GM21447 (cell line): Measurements from ENCODE around the gene MRFAP1L1.

Source experiments
- ATAC-seq: cut with Tn5 transposase; IDR thresholded peaks from one replicate; pipeline ENCODE4 v1.9.1; 2021; ENCODE audit not compliant: unreplicated experiment

Gene MRFAP1L1

GRCh38 chr4:6716958-6717655 lies 7.4 kb upstream of the MRFAP1L1 start:
- ATAC-seq = no peak

GRCh38 chr4:6716018-6716911 lies 6.6 kb upstream of the MRFAP1L1 start, which contains the start of gene BLOC1S4:
TSS of gene BLOC1S4 (plus strand) at chr4:6716174. CDS start at chr4:6716210, 36 bp downstream.
- ATAC-seq = peak; percentile 78

GRCh38 chr4:6715704-6716017 lies 6.0 kb upstream of the MRFAP1L1 start:
- no peak for ATAC-seq

- ATAC-seq = no peak
Observed at GRCh38 chr4:6714954-6715353, 5.3 kb upstream of the MRFAP1L1 start.

- no peak for ATAC-seq
Observed at GRCh38 chr4:6710996-6711395, 1.3 kb upstream of the MRFAP1L1 start.

- ATAC-seq = peak; percentile 11
Observed at GRCh38 chr4:6710282-6710681, 617 bp upstream of the MRFAP1L1 start.

GRCh38 chr4:6706173-6706572 lies 3.5 kb downstream of the MRFAP1L1 start:
- ATAC-seq = no peak

- no peak for ATAC-seq
Observed at GRCh38 chr4:6705646-6706045, 4.0 kb downstream of the MRFAP1L1 start.

GRCh38 chr4:6703786-6704185 lies 5.9 kb downstream of the MRFAP1L1 start:
- no peak for ATAC-seq

GRCh38 chr4:6702761-6703160 lies 6.9 kb downstream of the MRFAP1L1 start:
- ATAC-seq = no peak

GRCh38 chr4:6701371-6701770 lies 8.3 kb downstream of the MRFAP1L1 start:
- no peak for ATAC-seq

- ATAC-seq = no peak
Observed at GRCh38 chr4:6699903-6700302, 9.8 kb downstream of the MRFAP1L1 start.

- no peak for ATAC-seq
Observed at GRCh38 chr4:6699388-6699787, 10.3 kb downstream of the MRFAP1L1 start.

- ATAC-seq = no peak
Observed at GRCh38 chr4:6697131-6697530, 12.5 kb downstream of the MRFAP1L1 start.

- no peak for ATAC-seq
Observed at GRCh38 chr4:6696611-6697010, 13.1 kb downstream of the MRFAP1L1 start.

- no peak for ATAC-seq
Observed at GRCh38 chr4:6695660-6696610, 13.7 kb downstream of the MRFAP1L1 start.

- no peak for ATAC-seq
Observed at GRCh38 chr4:6694177-6694901, 15.3 kb downstream of the MRFAP1L1 start.

- no peak for ATAC-seq
Observed at GRCh38 chr4:6693231-6694176, 16.2 kb downstream of the MRFAP1L1 start, which contains the start of gene S100P. TSS of gene S100P (plus strand) at chr4:6693878. CDS start at chr4:6693933, 55 bp downstream.

GRCh38 chr4:6692806-6693205 lies 16.9 kb downstream of the MRFAP1L1 start:
- ATAC-seq = no peak
